HG02571 (cell line): ENCODE measurements around the gene GOLGA8K.
"Not testable (repeated sequence)": the region's sequence is repeated elsewhere in the genome, so short reads cannot be mapped to it uniquely, and the experiment has no call there.

Experiments
- ATAC-seq: cut with Tn5 transposase; IDR thresholded peaks from one replicate; pipeline ENCODE4 v1.9.1; 2021; ENCODE audit warnings: mild to moderate bottlenecking, moderate library complexity; ENCODE audit not compliant: unreplicated experiment

GOLGA8K gene

GRCh38 chr15:32356909-32357308 is 46.2 kb downstream of the GOLGA8K start:
- ATAC-seq: not testable (repeated sequence)

- not testable (repeated sequence) for ATAC-seq
Observed at GRCh38 chr15:32352748-32353147, 50.3 kb downstream of the GOLGA8K start.

GRCh38 chr15:32350563-32351220 is 52.4 kb downstream of the GOLGA8K start:
- ATAC-seq: not testable (repeated sequence)

- not testable (repeated sequence) for ATAC-seq
Observed at GRCh38 chr15:32347037-32347436, 56.1 kb downstream of the GOLGA8K start.

GRCh38 chr15:32345978-32346547 is 57.0 kb downstream of the GOLGA8K start:
- ATAC-seq: not testable (repeated sequence)

- ATAC-seq: not testable (repeated sequence)
Observed at GRCh38 chr15:32343921-32344320, 59.2 kb downstream of the GOLGA8K start.
